ENCODE measurements around the gene NTNG1.

- TF ChIP-seq POLR2A (IDR thresholded peaks at IDR 0.05; ENCODE audit: low read length): no peak
- TF ChIP-seq GATA1 (IDR thresholded peaks at IDR 0.05; ENCODE audit: low read depth, low read length): no peak
These were observed 88.0 kb downstream of the NTNG1 start for GRCh38 chr1:107228704-107229371.

Measured in erythroblast (primary cell).